Osteocyte (in vitro differentiated cells): ENCODE data around the gene TCEANC. TPM values are rescaled to one million over a fixed set of nuclear protein-coding genes. Genes with fewer than 3 reads are reported as not detected.

Experiments used
- DNase-seq: peaks from one replicate; pipeline ENCODE4 v3.0.0; 2021; ENCODE audit warnings: mixed read lengths; ENCODE audit not compliant: unreplicated experiment; ENCODE audit errors: extremely low spot score
- H3K27ac Mint-ChIP-seq: one replicate; pipeline ENCODE4 v1.8.0; 2021; ENCODE audit warnings: mild to moderate bottlenecking, mixed read lengths; ENCODE audit not compliant: unreplicated experiment
- H3K27me3 Mint-ChIP-seq: one replicate; pipeline ENCODE4 v1.8.0; 2021; ENCODE audit warnings: mixed read lengths; ENCODE audit not compliant: unreplicated experiment
- H3K36me3 Mint-ChIP-seq: one replicate; pipeline ENCODE4 v1.8.0; 2021; ENCODE audit warnings: mixed read lengths; ENCODE audit not compliant: unreplicated experiment
- H3K4me1 Mint-ChIP-seq: one replicate; pipeline ENCODE4 v1.8.0; 2021; ENCODE audit warnings: mixed read lengths; ENCODE audit not compliant: unreplicated experiment
- H3K4me3 Mint-ChIP-seq: one replicate; pipeline ENCODE4 v1.8.0; 2021; ENCODE audit warnings: mild to moderate bottlenecking, moderate library complexity, mixed read lengths; ENCODE audit not compliant: unreplicated experiment
- H3K9me3 Mint-ChIP-seq: one replicate; pipeline ENCODE4 v1.8.0; 2021; ENCODE audit warnings: mixed read lengths; ENCODE audit not compliant: unreplicated experiment
- CTCF ChIP-seq: fragments of 200-600 bp; sonication (generic); IDR thresholded peaks from 2 replicates; pipeline ENCODE4 v1.5.0; 2021; ENCODE audit warnings: antibody characterized with exemption, mild to moderate bottlenecking, moderate library complexity
- long read RNA-seq: library from polyadenylated mRNA; unstranded; transcript quantifications from one replicate; pipeline ENCODE4 v2.0.0, GENCODE V29; 2021
- total RNA-seq: library from RNA; stranded (reverse); gene quantifications from 2 replicates; pipeline ENCODE4 v1.2.1, GENCODE V29; 2021

TCEANC gene
- total RNA-seq: 3.6 and 4.7 TPM in 2 replicates
- long read RNA-seq, partial matches to known transcripts: 1 of 19 reads
- long read RNA-seq, other reads (novel, unspliced or antisense): 17 of 19 reads

GRCh38 chrX:13652850-13653693 lies at the start of gene TCEANC:
TSS of gene TCEANC (plus strand) at chrX:13653141. CDS start at chrX:13662509, 9,368 bp downstream.
- H3K36me3 Mint-ChIP-seq: no peaks in the 10 kb centered on the region
- H3K27ac Mint-ChIP-seq: peak within 1 kb of the TSS; percentile 93
- H3K27me3 Mint-ChIP-seq: no peaks in the 10 kb centered on the region
- TF ChIP-seq CTCF: no peak
- peak within 1 kb of the TSS; percentile 83 for H3K4me3 Mint-ChIP-seq
- DNase-seq: peak; percentile 98
- peaks cover 5% of the 10 kb centered on the region for H3K4me1 Mint-ChIP-seq
- no peaks in the 10 kb centered on the region for H3K9me3 Mint-ChIP-seq

GRCh38 chrX:13605611-13606010 lies 47.3 kb upstream of the TCEANC start:
- TF ChIP-seq CTCF: no peak
- Mint-ChIP-seq H3K27ac (no peak overlapping the region), H3K36me3 (no peaks in the 10 kb centered on the region), H3K4me3 (no peak overlapping the region), H3K4me1 (no peaks in the 10 kb centered on the region), H3K9me3 (no peaks in the 10 kb centered on the region), H3K27me3 (peaks cover 12% of the 10 kb centered on the region)
- DNase-seq: no peak

GRCh38 chrX:13607331-13607995 lies 45.5 kb upstream of the TCEANC start:
- Mint-ChIP-seq H3K4me3 (no peak overlapping the region), H3K27ac (no peak overlapping the region), H3K27me3 (peaks cover 12% of the 10 kb centered on the region), H3K4me1 (no peaks in the 10 kb centered on the region), H3K9me3 (no peaks in the 10 kb centered on the region), H3K36me3 (no peaks in the 10 kb centered on the region)
- DNase-seq: no peak
- TF ChIP-seq CTCF: no peak

GRCh38 chrX:13607996-13608365 lies 45.0 kb upstream of the TCEANC start:
- H3K27me3 Mint-ChIP-seq: peaks cover 12% of the 10 kb centered on the region
- TF ChIP-seq CTCF: no peak
- H3K4me3 Mint-ChIP-seq: no peak overlapping the region
- no peak overlapping the region for H3K27ac Mint-ChIP-seq
- DNase-seq: no peak
- H3K9me3 Mint-ChIP-seq: no peaks in the 10 kb centered on the region
- no peaks in the 10 kb centered on the region for H3K4me1 Mint-ChIP-seq
- no peaks in the 10 kb centered on the region for H3K36me3 Mint-ChIP-seq

GRCh38 chrX:13614154-13614553 lies 38.8 kb upstream of the TCEANC start:
- no peak overlapping the region for H3K4me3 Mint-ChIP-seq
- peaks cover 5% of the 10 kb centered on the region for H3K27me3 Mint-ChIP-seq
- no peaks in the 10 kb centered on the region for H3K36me3 Mint-ChIP-seq
- H3K27ac Mint-ChIP-seq: no peak overlapping the region
- no peaks in the 10 kb centered on the region for H3K4me1 Mint-ChIP-seq
- no peak for TF ChIP-seq CTCF
- no peaks in the 10 kb centered on the region for H3K9me3 Mint-ChIP-seq
- DNase-seq: no peak
